ENCODE measurements around the gene TMEM129.

- TF ChIP-seq GATA2 (IDR thresholded peaks at IDR 0.05; ENCODE audit: low read depth, low read length) (no peak), GATA3 (IDR thresholded peaks at IDR 0.05; ENCODE audit: low read depth, low read length) (no peak)
These were observed 44.3 kb downstream of the TMEM129 start for GRCh38 chr4:1676605-1677525.

Data from SH-SY5Y (cell line).